GM15510 (cell line): Measurements from ENCODE around the gene KIRREL3.

Source experiments
- POLR2A ChIP-seq: IDR thresholded peaks from 3 replicates; pipeline ENCODE4 v1.6.1; 2011; ENCODE audit warnings: borderline replicate concordance; ENCODE audit not compliant: insufficient read length; ENCODE audit errors: extremely low read depth

Gene KIRREL3

DNA sequence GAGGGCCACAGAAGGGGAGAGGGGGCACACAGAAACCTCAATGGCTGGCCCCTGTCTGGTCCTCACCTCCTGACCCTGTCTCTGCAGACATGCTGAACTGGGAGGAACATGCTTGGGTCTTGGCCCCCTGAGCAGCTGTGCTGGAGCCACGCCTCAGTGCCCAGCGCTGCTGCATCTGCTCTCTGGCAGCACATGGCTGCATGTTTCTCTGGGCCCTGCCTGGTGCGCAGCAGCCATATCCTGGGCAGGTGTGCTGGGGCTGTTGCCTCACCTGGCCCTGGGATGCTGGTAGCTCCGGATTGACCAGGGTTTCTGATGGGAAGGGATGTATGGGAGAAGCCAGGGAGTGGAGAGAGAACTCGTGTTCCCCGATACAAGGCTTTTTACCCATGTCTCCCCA lies 397.1 kb downstream of the KIRREL3 start:
- TF ChIP-seq POLR2A = no peak

GRCh38 chr11:126602993-126603392 lies 397.6 kb downstream of the KIRREL3 start:
- no peak for TF ChIP-seq POLR2A

- TF ChIP-seq POLR2A = no peak
Measured at GRCh38 chr11:126602349-126602940, 398.1 kb downstream of the KIRREL3 start.

GRCh38 chr11:126601550-126602215 lies 398.9 kb downstream of the KIRREL3 start:
- TF ChIP-seq POLR2A = no peak

- no peak for TF ChIP-seq POLR2A
Measured at GRCh38 chr11:126601136-126601535, 399.4 kb downstream of the KIRREL3 start.

GRCh38 chr11:126599217-126599897 lies 401.2 kb downstream of the KIRREL3 start:
- TF ChIP-seq POLR2A = no peak

DNA sequence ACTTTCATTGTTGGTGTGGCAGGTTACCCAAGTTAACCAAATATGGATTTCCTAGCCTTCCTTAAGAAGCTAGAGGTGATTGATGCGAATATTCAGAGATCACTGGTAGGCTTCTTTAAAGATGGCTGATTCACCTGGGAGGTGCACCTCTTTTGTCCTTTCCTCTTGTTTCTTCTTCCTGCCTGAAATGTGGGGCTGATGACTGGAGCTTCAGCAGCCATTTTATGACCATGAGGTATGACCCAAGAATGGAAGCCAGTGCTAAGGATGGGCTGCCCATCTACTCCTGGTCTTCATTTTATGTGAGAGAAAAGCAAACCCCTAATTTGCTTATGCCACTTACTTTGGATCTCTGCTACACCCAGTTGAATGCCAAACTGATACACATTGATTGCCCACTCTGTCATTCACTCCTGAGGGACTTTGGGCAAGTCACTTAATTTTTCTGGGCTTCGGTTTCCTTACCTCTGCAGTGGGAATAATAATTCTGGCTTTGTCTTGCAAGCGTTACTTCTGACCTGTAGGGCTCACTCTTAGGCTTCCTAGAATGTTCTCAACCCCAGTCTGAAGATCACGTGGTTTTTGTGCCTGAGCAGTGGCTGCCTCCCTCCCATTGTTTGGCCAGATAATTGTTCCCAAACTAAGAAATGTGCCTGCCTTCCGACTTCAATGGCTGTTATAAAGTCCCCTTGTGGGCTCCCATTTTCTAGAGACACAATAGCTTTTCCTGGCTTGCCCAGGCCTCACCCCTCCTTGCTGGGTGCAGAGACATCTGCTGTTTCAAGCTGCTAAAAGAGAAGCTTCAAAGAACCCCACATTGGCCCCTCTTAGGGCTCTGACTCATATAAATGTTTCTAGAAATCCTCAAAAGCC lies 402.0 kb downstream of the KIRREL3 start:
- no peak for TF ChIP-seq POLR2A

DNA sequence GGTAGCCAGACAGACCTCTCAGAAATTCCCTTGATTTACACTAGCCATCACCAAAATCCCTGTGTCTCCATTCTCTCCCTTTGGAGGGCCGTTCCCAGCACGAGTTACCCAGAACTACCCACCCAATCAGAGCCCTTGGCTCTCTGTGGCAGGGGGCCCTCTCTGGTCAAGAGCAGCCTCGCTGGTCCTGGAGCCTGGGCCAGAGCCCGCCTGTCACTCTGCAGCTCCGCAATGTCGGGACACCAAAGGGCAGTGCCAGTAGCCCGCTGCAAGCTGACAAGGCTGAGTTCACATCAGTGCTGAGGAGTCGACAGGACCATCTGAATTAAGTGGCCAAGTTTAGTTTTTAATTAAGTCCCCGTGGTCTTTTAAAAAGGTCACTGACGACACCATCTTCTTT lies 403.5 kb downstream of the KIRREL3 start:
- no peak for TF ChIP-seq POLR2A

- no peak for TF ChIP-seq POLR2A
Measured at GRCh38 chr11:126596474-126596873, 404.1 kb downstream of the KIRREL3 start.

DNA sequence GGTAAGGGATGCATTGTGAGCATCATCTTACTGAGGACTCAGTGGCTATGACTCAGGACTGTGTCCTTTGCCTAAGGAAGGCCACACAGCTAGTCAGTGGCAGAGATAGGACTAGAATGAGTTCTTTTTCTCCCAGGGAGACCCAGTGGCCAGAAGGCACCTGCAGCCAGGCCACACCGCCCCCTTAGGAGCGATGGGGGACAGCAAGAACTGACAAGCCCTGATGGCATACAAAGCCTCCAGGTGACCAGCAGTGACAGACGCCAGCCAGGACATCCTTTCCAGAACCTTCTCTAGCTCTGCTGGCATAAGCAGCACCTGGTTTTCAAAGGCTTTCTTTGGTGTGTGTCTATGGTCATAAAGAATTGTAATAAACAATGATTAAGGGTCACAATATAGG lies 405.0 kb downstream of the KIRREL3 start:
- TF ChIP-seq POLR2A = no peak

- TF ChIP-seq POLR2A = no peak
Measured at GRCh38 chr11:126594921-126595367, 405.6 kb downstream of the KIRREL3 start.

GRCh38 chr11:126592496-126593410 lies 407.8 kb downstream of the KIRREL3 start:
- no peak for TF ChIP-seq POLR2A

- no peak for TF ChIP-seq POLR2A
Measured at GRCh38 chr11:126591966-126592489, 408.5 kb downstream of the KIRREL3 start.

GRCh38 chr11:126589492-126589803 lies 411.1 kb downstream of the KIRREL3 start:
- no peak for TF ChIP-seq POLR2A

- TF ChIP-seq POLR2A = no peak
Measured at GRCh38 chr11:126588630-126589491, 411.7 kb downstream of the KIRREL3 start.
